GM21447 (cell line): ENCODE measurements around the gene CREBBP.

Source experiments
- ATAC-seq: cut with Tn5 transposase; IDR thresholded peaks from one replicate; pipeline ENCODE4 v1.9.1; 2021; ENCODE audit not compliant: unreplicated experiment

CREBBP gene

GRCh38 chr16:3798838-3799237 is 81.7 kb downstream of the CREBBP start:
- no peak for ATAC-seq

- ATAC-seq = no peak
Observed at GRCh38 chr16:3797904-3798811, 82.4 kb downstream of the CREBBP start.

DNA sequence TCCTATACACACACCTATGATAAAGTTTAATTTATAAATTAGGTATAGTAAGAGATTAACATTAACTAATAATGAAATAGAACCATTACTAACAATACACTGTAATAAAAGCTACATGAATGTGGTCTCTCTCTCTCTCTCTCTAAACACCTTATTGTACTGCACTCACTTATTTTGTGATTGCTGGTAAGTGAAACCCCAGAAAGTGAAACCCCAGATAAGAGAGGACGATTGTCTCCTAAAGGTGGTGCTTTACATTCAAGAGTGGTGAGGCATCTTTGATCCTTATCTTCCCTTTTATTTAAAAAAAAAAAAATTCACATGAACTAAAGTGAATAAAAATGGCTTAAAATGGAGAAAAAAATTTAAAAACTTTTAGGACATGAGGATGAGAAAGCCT is 83.0 kb downstream of the CREBBP start:
- ATAC-seq = no peak

- no peak for ATAC-seq
Observed at GRCh38 chr16:3793161-3793576, 87.3 kb downstream of the CREBBP start.

GRCh38 chr16:3792472-3793012 is 88.0 kb downstream of the CREBBP start:
- ATAC-seq = no peak

- ATAC-seq = no peak
Observed at GRCh38 chr16:3791701-3792100, 88.8 kb downstream of the CREBBP start.

GRCh38 chr16:3789375-3790099 is 91.0 kb downstream of the CREBBP start:
- ATAC-seq = peak; percentile 69

DNA sequence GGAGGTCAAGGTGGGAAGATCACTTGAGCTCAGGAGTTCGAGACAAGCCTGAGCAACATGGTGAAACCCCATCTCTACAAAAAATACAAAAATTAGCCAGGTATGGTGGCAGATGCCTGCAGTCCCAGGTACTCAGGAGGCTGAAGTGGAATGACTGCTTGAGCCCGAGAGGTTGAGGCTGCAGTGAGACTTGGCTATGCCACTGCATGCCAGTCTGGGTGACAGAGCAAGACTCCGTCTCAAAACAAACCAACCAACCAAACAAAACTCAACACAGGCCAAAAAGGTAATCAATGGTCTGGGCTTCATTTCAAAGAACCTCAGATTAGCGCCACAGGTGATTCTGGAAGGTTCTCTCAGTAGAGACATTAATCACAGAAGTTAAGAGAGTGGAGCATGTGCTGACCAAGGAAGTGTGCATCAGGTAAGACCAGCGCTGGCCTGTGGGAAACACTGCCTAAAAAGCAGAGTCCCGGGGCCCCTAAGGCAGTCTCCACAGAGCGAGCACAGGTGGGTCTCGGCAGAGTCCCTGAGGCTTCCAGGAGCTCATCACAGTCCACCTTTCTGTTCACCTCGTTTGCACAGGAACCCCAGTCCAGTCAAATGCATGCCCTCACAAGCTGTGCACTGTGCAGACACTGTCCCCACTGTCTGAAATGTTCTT is 91.7 kb downstream of the CREBBP start:
- ATAC-seq = no peak

- no peak for ATAC-seq
Observed at GRCh38 chr16:3787924-3788661, 92.4 kb downstream of the CREBBP start.

DNA sequence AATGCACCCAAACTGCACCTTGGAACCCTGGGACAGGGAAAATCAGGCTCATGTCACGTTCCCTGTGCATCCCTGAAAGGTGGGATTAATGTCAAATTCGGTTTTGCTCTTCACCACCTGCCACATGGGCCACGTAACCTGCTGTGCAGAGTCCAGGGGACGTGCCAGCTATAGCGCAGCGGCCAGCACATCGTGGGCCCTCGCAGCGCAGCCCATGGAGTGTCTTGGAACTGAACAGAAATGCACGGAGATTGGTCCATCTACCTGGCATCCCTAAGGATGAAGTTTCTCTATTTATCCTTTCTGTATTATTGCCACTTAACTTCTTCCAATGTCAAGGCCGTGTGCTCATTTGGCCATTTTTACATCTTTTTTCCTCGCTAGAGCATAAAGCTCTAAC is 95.1 kb downstream of the CREBBP start:
- ATAC-seq = no peak

GRCh38 chr16:3783516-3783915 is 97.0 kb downstream of the CREBBP start:
- ATAC-seq = no peak

DNA sequence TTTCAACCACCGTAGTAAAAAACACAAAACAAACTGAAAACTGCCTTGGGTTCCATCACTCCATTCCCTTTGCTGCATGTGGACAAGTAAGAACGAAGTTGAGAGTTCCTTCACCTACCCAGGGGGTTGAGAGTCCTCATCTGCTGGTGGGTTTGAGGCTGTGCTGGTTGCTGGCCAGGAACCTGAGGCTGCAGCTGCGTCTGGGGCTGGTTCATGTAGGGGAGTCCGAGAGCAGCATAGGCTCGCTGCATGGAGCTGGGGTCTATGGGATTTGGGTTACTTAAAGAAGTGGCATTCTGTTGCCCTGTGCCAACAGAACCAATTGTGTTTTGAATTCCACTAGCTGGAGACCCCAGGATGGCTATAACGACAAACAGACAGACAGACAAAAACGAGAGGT is 97.9 kb downstream of the CREBBP start:
- no peak for ATAC-seq

DNA sequence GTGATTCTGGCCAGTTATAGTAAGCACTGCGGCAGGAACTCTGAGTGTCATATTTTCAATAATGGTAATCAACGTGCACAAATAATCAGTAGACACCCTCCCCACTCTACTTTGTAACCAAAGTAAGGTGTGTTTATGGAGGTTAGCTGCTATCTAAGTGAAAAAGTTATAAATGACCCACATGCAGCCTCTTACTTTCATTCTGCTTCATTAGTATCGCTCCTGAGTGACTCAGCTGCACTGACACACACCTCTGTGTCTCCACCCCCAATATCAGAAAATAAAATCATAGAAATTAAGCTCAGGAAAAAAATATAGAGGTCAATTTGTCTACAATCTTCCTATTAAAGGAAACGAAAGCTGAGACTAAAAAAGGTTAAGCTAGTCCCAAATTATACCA is 99.1 kb downstream of the CREBBP start:
- ATAC-seq = no peak

GRCh38 chr16:3780570-3780969 is 99.9 kb downstream of the CREBBP start:
- ATAC-seq = no peak

- ATAC-seq = no peak
Observed at GRCh38 chr16:3776316-3776715, 104.2 kb downstream of the CREBBP start.

DNA sequence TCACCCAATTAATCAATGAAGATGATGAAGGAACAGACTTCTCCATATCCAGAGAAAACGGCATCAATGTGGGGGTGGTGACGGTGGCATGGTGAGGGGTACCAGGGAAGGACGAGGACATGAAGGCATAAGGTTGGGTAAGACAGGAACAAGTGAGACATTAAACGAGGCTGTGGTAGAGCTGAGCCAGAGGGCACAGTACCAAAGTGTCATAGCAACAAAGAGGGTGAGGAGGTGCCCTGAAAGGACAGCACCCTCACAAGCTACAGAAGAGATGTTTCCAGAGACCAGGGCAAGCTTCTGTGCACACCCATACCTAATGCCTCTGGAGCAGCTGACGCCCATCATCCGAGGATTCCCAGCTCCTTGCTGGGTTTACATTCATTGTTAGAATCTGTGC is 105.7 kb downstream of the CREBBP start:
- no peak for ATAC-seq

GRCh38 chr16:3774156-3774767 is 106.3 kb downstream of the CREBBP start:
- ATAC-seq = no peak

DNA sequence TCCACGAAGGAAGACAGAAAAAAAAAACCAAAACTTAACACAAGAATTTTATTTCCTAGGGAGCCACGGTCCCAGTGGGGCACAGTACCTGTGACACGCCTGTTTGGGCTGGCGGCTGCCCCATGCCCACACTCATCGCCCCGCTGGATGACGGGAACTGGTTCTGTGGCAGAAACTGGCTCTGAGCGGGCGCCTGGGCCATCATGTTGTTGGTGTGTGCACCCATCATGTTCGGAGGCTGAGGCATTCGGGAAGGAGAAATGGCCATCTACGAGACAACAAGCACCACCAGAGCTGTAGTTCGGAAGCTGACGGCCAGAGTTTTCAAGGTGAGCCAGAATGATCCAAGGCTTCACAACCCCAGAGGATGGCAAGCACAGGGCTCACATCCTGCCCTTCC is 106.8 kb downstream of the CREBBP start:
- no peak for ATAC-seq

DNA sequence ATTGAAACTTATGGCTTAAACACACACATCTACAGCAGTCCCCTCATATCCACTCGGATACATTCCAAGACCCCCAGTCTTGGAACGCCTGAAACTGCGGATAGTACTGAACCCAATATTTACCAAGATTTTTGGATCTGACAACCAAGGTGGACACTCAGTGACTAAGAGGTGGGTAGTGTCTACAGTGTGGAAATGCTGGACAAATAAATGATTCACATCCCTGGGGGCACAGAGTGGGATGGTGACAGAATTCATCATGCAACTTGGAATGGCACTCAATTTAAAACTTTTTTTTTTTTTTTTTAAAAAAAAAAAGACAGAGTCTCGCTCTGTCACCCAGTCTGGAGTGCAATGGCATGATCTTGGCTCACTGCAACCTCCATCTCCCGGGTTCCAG is 109.0 kb downstream of the CREBBP start:
- ATAC-seq = no peak

DNA sequence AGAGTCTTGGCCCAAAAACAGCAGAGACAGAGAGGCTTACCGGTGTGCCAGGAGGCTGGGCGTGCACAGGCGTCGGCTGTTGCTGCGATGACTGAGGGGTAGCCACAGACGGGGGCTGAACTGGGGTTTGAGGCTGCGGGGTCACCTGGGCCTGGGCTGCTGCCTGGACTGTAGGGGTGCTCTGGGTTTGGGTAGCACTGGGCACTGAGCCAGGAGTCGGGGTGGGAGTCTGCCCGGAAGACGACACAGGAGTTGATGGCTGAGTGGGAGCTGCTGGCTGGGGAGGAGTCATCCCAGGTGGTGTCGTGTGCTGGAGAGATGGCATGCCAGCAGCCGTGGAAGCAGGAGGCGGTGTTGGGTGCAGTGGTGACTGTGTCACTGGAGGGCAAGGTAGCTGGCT is 110.0 kb downstream of the CREBBP start:
- ATAC-seq = no peak
